Measurements from ENCODE around the gene NOX3.

Gene NOX3

GRCh38 chr6:155448668-155449449, 6.8 kb downstream of the NOX3 start:
- no peak overlapping the region for H3K9ac ChIP-seq (ENCODE audit: low read length)
- TF ChIP-seq EZH2phosphoT487 (IDR thresholded peaks at IDR 0.05; ENCODE audit: low read depth) (no peak), CTCF (IDR thresholded peaks at IDR 0.05; ENCODE audit: low read depth, low read length) (no peak)
- no peak overlapping the region for H2AFZ ChIP-seq (ENCODE audit: low read depth, low read length)
- no peaks in the 10 kb centered on the region for H3K27me3 ChIP-seq (ENCODE audit: low read depth, low read length)
- H3K27ac ChIP-seq (ENCODE audit: low read length): no peak overlapping the region
- H3K4me3 ChIP-seq (ENCODE audit: low read length): no peak overlapping the region
- no peaks in the 10 kb centered on the region for H3K79me2 ChIP-seq (ENCODE audit: low read length)
- no peaks in the 10 kb centered on the region for H3K36me3 ChIP-seq (replicated peaks; ENCODE audit: low read depth, low read length)
- no peak overlapping the region for H3K4me2 ChIP-seq (ENCODE audit: low read length)
- H3K9me3 ChIP-seq (ENCODE audit: insufficient read depth, low read length): no peaks in the 10 kb centered on the region
- no peaks in the 10 kb centered on the region for H3K4me1 ChIP-seq (ENCODE audit: low read length)
- no peaks in the 10 kb centered on the region for H4K20me1 ChIP-seq (ENCODE audit: insufficient read depth, low read length)

- Histone ChIP-seq H3K27ac (ENCODE audit: low read length) (no peak overlapping the region), H3K36me3 (replicated peaks; ENCODE audit: low read depth, low read length) (no peaks in the 10 kb centered on the region), H3K9me3 (ENCODE audit: insufficient read depth, low read length) (no peaks in the 10 kb centered on the region), H3K4me1 (ENCODE audit: low read length) (no peaks in the 10 kb centered on the region), H2AFZ (ENCODE audit: low read depth, low read length) (no peak overlapping the region), H3K4me3 (ENCODE audit: low read length) (no peak overlapping the region), H3K79me2 (ENCODE audit: low read length) (no peaks in the 10 kb centered on the region), H3K9ac (ENCODE audit: low read length) (no peak overlapping the region), H3K4me2 (ENCODE audit: low read length) (no peak overlapping the region), H3K27me3 (ENCODE audit: low read depth, low read length) (no peaks in the 10 kb centered on the region), H4K20me1 (ENCODE audit: insufficient read depth, low read length) (no peaks in the 10 kb centered on the region)
- TF ChIP-seq EZH2phosphoT487 (IDR thresholded peaks at IDR 0.05; ENCODE audit: low read depth) (no peak), CTCF (IDR thresholded peaks at IDR 0.05; ENCODE audit: low read depth, low read length) (no peak)
Measured at GRCh38 chr6:155447949-155448348, 7.7 kb downstream of the NOX3 start.

GRCh38 chr6:155444952-155445903, 10.4 kb downstream of the NOX3 start:
- no peak overlapping the region for H3K4me2 ChIP-seq (ENCODE audit: low read length)
- no peak overlapping the region for H3K9ac ChIP-seq (ENCODE audit: low read length)
- H3K9me3 ChIP-seq (ENCODE audit: insufficient read depth, low read length): no peaks in the 10 kb centered on the region
- H3K4me1 ChIP-seq (ENCODE audit: low read length): no peaks in the 10 kb centered on the region
- H3K27me3 ChIP-seq (ENCODE audit: low read depth, low read length): no peaks in the 10 kb centered on the region
- H3K36me3 ChIP-seq (replicated peaks; ENCODE audit: low read depth, low read length): no peaks in the 10 kb centered on the region
- H2AFZ ChIP-seq (ENCODE audit: low read depth, low read length): no peak overlapping the region
- H3K27ac ChIP-seq (ENCODE audit: low read length): no peak overlapping the region
- no peaks in the 10 kb centered on the region for H4K20me1 ChIP-seq (ENCODE audit: insufficient read depth, low read length)
- no peaks in the 10 kb centered on the region for H3K79me2 ChIP-seq (ENCODE audit: low read length)
- no peak overlapping the region for H3K4me3 ChIP-seq (ENCODE audit: low read length)
- TF ChIP-seq CTCF (IDR thresholded peaks at IDR 0.05; ENCODE audit: low read depth, low read length) (no peak), EZH2phosphoT487 (IDR thresholded peaks at IDR 0.05; ENCODE audit: low read depth) (no peak)
